Esophagus squamous epithelium (tissue), 5 donors: ENCODE data around the gene LARP7. TPM values are rescaled to one million over a fixed set of nuclear protein-coding genes. Genes with fewer than 3 reads are reported as not detected.
"Not testable (repeated sequence)": the region's sequence is repeated elsewhere in the genome, so short reads cannot be mapped to it uniquely, and the experiment has no call there.

ENCODE experiments used
- DNase-seq: peaks from one replicate; lab custom pipeline; 2025; lab: John Stamatoyannopoulos, UW
- H3K27ac ChIP-seq, 4 donors: fragments of 200-600 bp; sonication (generic); one replicate each; pipeline ENCODE4 v1.5.1; 2016 to 2019; ENCODE audit warnings: mild to moderate bottlenecking in 1 of 4
- H3K27me3 ChIP-seq, 4 donors: fragments of 200-600 bp; sonication (generic); 1 replicate in 3 of 4; 2 replicates in 1 of 4; pipeline versions ENCODE4 v1.5.1 to v1.6.0; 2017 to 2021; ENCODE audit warnings: antibody characterized with exemption in 1 of 4
- H3K36me3 ChIP-seq, 3 donors: fragments of 200-600 bp; sonication (generic); one replicate each; pipeline ENCODE4 v1.5.1; 2016 to 2019
- H3K4me1 ChIP-seq, 3 donors: fragments of 200-600 bp; sonication (generic); one replicate each; pipeline ENCODE4 v1.5.1; 2017 to 2019
- H3K4me3 ChIP-seq, 4 donors: fragments of 200-600 bp; sonication (generic); 1 replicate in 3 of 4; 2 replicates in 1 of 4; pipeline ENCODE4 v1.5.1; 2016 to 2019; ENCODE audit warnings: mild to moderate bottlenecking in 2 of 4, moderate library complexity in 1 of 4
- H3K9me3 ChIP-seq, 3 donors: fragments of 200-600 bp; sonication (generic); one replicate each; pipeline ENCODE4 v1.5.1; 2016 to 2019
- CTCF ChIP-seq, 6 experiments: fragments of 450-650 bp in 4 of 6; fragments of 200-600 bp in 2 of 6; sonication (generic) in 2 of 6; IDR thresholded peaks; one replicate each; pipeline ENCODE4 v1.5.1; 2016 to 2019; ENCODE audit warnings: antibody characterized with exemption in 6 of 6, mild to moderate bottlenecking in 4 of 6, moderate library complexity in 4 of 6
- POLR2A ChIP-seq, 4 donors: fragments of 450-650 bp; IDR thresholded peaks; one replicate each; pipeline ENCODE4 v1.6.1; 2017; ENCODE audit warnings: antibody characterized with exemption in 4 of 4, mild to moderate bottlenecking in 4 of 4, moderate library complexity in 3 of 4
- WGBS, 2 donors: methylation state at CpG; one replicate each; pipeline ENCODE4 v1.1.5; 2018; 5-methylcytosine and 5-hydroxymethylcytosine counted together
- intact Hi-C: fragments of 100-400 bp; cut with DNase I; formaldehyde crosslinking; loops from one replicate; pipeline ENCODE4 v1.15.0; 2022
- total RNA-seq, 4 donors: library from RNA; depleted of rRNA; stranded (reverse); fragments of >200 nt; gene quantifications; one replicate each; pipeline ENCODE4 v1.1.0, GENCODE V29; 2016
- donor health status: DM: yes; HTN: yes; CAD: no.

The LARP7 gene
- total RNA-seq, 4 donors from 2014 or later = 21.0 to 38.1 (median 30.1) TPM

GRCh38 chr4:112594993-112595392 is 42.0 kb upstream of the LARP7 start:
- intact Hi-C loops = no loop called here
- no peaks in the 10 kb centered on the region for H3K27me3 ChIP-seq
- H3K27ac ChIP-seq = no peak overlapping the region
- no peaks in the 10 kb centered on the region for H3K9me3 ChIP-seq
- H3K4me3 ChIP-seq = no peak overlapping the region
- TF ChIP-seq CTCF (IDR thresholded peaks at IDR 0.05) = no peak
- no peak for TF ChIP-seq POLR2A (IDR thresholded peaks at IDR 0.05)
- DNase-seq = no peak
- H3K36me3 ChIP-seq = no peaks in the 10 kb centered on the region
- H3K4me1 ChIP-seq = no peaks in the 10 kb centered on the region
- 80 to 91% methylated on average over 1 of the region's 1 CpG for WGBS, 2 donors

- no peak for DNase-seq
- Histone ChIP-seq H3K36me3 (peaks cover 0 to 4% (median 0%) of the 10 kb centered on the region in 3 donors), H3K4me1 (no peaks in the 10 kb centered on the region), H3K9me3 (no peaks in the 10 kb centered on the region), H3K4me3 (no peak overlapping the region), H3K27ac (no peak overlapping the region), H3K27me3 (no peaks in the 10 kb centered on the region)
- TF ChIP-seq CTCF (IDR thresholded peaks at IDR 0.05) = peak in 5 of 6 experiments; percentile 13 to 54 (median 33)
- TF ChIP-seq POLR2A (IDR thresholded peaks at IDR 0.05) = no peak
- intact Hi-C loops = no loop called here
These were observed 32.4 kb upstream of the LARP7 start for GRCh38 chr4:112604589-112604988.

GRCh38 chr4:112612814-112613213 is 24.1 kb upstream of the LARP7 start:
- intact Hi-C loops, H3K4me1 ChIP-seq, H3K4me3 ChIP-seq, H3K9me3 ChIP-seq, H3K27me3 ChIP-seq, H3K36me3 ChIP-seq, DNase-seq, H3K27ac ChIP-seq: not testable (repeated sequence)
- WGBS, 2 donors = 45 to 65% methylated on average over 2 of the region's 2 CpGs

GRCh38 chr4:112616984-112617383 is 20.0 kb upstream of the LARP7 start:
- H3K36me3 ChIP-seq = peaks cover 0 to 7% (median 0%) of the 10 kb centered on the region in 3 donors
- no peak overlapping the region for H3K4me3 ChIP-seq
- no peaks in the 10 kb centered on the region for H3K4me1 ChIP-seq
- H3K27ac ChIP-seq = no peak overlapping the region
- no peak for DNase-seq
- no peaks in the 10 kb centered on the region for H3K27me3 ChIP-seq
- WGBS, 2 donors = 93 to 97% methylated on average over 2 of the region's 2 CpGs
- no peaks in the 10 kb centered on the region for H3K9me3 ChIP-seq
- intact Hi-C loops = no loop called here
- TF ChIP-seq CTCF (IDR thresholded peaks at IDR 0.05) (no peak), POLR2A (IDR thresholded peaks at IDR 0.05) (no peak)

GRCh38 chr4:112626228-112626627 is 10.7 kb upstream of the LARP7 start:
- H3K9me3 ChIP-seq = no peaks in the 10 kb centered on the region
- no peaks in the 10 kb centered on the region for H3K27me3 ChIP-seq
- intact Hi-C loops = no loop called here
- H3K27ac ChIP-seq = no peak overlapping the region
- no peak for DNase-seq
- TF ChIP-seq POLR2A (IDR thresholded peaks at IDR 0.05) (no peak), CTCF (IDR thresholded peaks at IDR 0.05) (no peak)
- WGBS, 2 donors = 84 to 90% methylated on average over 4 of the region's 4 CpGs
- peaks cover 0 to 15% (median 0%) of the 10 kb centered on the region in 3 donors for H3K36me3 ChIP-seq
- no peak overlapping the region for H3K4me3 ChIP-seq
- H3K4me1 ChIP-seq = no peaks in the 10 kb centered on the region
